SK-N-MC (cell line): ENCODE data around the gene SLC6A9.

ENCODE experiments used
- EZH2 ChIP-seq: fragments of 200-600 bp; sonication (generic); IDR thresholded peaks from one replicate; pipeline ENCODE4 v1.6.1; 2017; ENCODE audit warnings: antibody characterized with exemption
- FOXP2 ChIP-seq: optimal IDR thresholded peaks from 2 replicates; pipeline ENCODE3; 2011; ENCODE audit warnings: mild to moderate bottlenecking, moderate library complexity; ENCODE audit not compliant: insufficient read depth; ENCODE audit errors: extremely low read length, control extremely low read depth
- POLR2AphosphoS5 ChIP-seq: IDR thresholded peaks from 2 replicates; pipeline ENCODE4 v1.6.1; 2012; ENCODE audit warnings: mild to moderate bottlenecking, low read depth, low read length, borderline replicate concordance

GRCh38 chr1:44033756-44034155, 2.5 kb upstream of the SLC6A9 start:
- TF ChIP-seq EZH2, result no peak
- no peak for TF ChIP-seq POLR2AphosphoS5
- no peak for TF ChIP-seq FOXP2
